NCI-H526 treated with DMSO at 0.1 percent for 48 hours (cell line): ENCODE results near the gene FAM186B.

Source experiments
- DNase-seq: peaks from one replicate; lab custom pipeline; 2025; lab: John Stamatoyannopoulos, UW

FAM186B gene

GRCh38 chr12:49567611-49568441 is 37.6 kb downstream of the FAM186B start, which contains the start of gene MCRS1:
TSS of gene MCRS1 (minus strand) at chr12:49568142. CDS start at chr12:49566731, 1,411 bp downstream.
- DNase-seq, result peak; percentile 84

GRCh38 chr12:49567302-49567610 is 38.2 kb downstream of the FAM186B start:
- DNase-seq, result no peak

- no peak for DNase-seq
Measured at GRCh38 chr12:49566361-49566760, 39.1 kb downstream of the FAM186B start.

- DNase-seq, result no peak
Measured at GRCh38 chr12:49565406-49566265, 39.8 kb downstream of the FAM186B start.

- no peak for DNase-seq
Measured at GRCh38 chr12:49564686-49565405, 40.6 kb downstream of the FAM186B start.

GRCh38 chr12:49563951-49564685 is 41.3 kb downstream of the FAM186B start:
- no peak for DNase-seq

GRCh38 chr12:49562831-49563230 is 42.6 kb downstream of the FAM186B start:
- no peak for DNase-seq

GRCh38 chr12:49562233-49562632 is 43.2 kb downstream of the FAM186B start:
- DNase-seq, result no peak

- no peak for DNase-seq
Measured at GRCh38 chr12:49560695-49561094, 44.7 kb downstream of the FAM186B start.

GRCh38 chr12:49559011-49559675 is 46.3 kb downstream of the FAM186B start:
- no peak for DNase-seq

GRCh38 chr12:49558526-49558925 is 46.9 kb downstream of the FAM186B start:
- no peak for DNase-seq

GRCh38 chr12:49557917-49558215 is 47.6 kb downstream of the FAM186B start:
- no peak for DNase-seq

GRCh38 chr12:49557187-49557916 is 48.1 kb downstream of the FAM186B start:
- DNase-seq, result no peak

GRCh38 chr12:49556391-49557186 is 48.9 kb downstream of the FAM186B start:
- no peak for DNase-seq

GRCh38 chr12:49555631-49556390 is 49.6 kb downstream of the FAM186B start:
- no peak for DNase-seq

- no peak for DNase-seq
Measured at GRCh38 chr12:49554266-49554665, 51.2 kb downstream of the FAM186B start.

- DNase-seq, result peak; percentile 70
Measured at GRCh38 chr12:49553512-49554088, 51.8 kb downstream of the FAM186B start.

- no peak for DNase-seq
Measured at GRCh38 chr12:49552899-49553298, 52.5 kb downstream of the FAM186B start.

- DNase-seq, result no peak
Measured at GRCh38 chr12:49552425-49552824, 53.0 kb downstream of the FAM186B start.
